Brain pericyte (primary cell): ENCODE data around the gene EPB41L3.
"Not testable (repeated sequence)": the region's sequence is repeated elsewhere in the genome, so short reads cannot be mapped to it uniquely, and the experiment has no call there.

Source experiments
- DNase-seq: peaks from one replicate; pipeline ENCODE4 v3.0.0-alpha.2; 2012; ENCODE audit warnings: low read depth, low spot score

The EPB41L3 gene

GRCh38 chr18:5500158-5500939, 43.4 kb downstream of the EPB41L3 start:
- DNase-seq = no peak

DNA sequence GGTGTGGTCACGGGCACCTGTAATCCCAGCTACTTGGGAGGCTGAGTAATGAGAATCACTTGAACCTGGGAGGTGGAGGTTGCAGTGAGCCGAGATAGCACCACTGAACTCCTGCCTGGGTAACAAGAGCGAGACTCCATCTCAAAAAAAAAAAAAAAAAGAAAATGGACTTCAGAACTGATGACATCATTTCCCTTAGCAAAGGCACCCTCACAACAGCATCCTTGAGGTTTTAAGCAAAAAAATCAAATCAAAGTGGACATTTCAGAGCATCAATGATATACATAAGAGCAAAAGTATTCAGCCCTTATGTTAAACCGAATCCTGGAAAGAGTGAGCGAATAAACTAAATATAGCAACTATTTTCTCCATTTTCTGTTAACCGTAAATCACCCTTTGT, 45.3 kb downstream of the EPB41L3 start:
- DNase-seq = no peak

- DNase-seq = no peak
Observed at GRCh38 chr18:5496305-5496704, 47.5 kb downstream of the EPB41L3 start.

DNA sequence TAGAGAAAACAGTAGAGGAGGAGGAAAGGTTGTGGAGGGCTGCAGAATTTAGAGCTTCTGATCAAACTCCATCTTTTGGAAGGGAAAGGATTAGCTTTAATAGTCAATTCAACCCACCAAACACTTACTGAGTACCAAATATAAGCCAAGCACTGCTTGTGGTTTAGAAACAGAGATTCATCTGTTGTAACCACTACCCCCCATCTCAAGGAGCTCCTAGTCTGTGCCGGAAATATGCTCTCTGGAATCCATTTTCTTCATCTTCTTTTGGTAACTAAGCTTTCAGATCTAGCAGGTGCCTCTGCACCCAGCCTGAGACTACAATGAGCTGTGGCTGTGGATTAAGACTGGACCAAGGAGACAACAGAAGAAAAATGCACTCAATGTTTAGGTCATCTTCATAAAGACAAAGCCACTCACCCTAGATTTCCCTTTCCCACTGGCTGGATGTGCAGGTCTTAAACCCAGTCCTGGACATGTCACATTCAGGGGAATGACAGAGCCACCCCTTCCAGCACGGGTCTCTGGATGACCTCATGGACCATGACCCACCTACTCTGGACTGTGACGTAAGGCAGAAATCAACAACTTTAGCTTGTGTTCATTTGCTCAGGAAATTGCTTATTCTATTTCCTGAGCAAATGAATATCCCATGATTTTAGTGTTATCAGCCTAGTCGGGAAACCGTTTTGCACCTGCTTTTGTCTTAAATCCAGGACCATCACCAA, 52.9 kb downstream of the EPB41L3 start:
- no peak for DNase-seq

DNA sequence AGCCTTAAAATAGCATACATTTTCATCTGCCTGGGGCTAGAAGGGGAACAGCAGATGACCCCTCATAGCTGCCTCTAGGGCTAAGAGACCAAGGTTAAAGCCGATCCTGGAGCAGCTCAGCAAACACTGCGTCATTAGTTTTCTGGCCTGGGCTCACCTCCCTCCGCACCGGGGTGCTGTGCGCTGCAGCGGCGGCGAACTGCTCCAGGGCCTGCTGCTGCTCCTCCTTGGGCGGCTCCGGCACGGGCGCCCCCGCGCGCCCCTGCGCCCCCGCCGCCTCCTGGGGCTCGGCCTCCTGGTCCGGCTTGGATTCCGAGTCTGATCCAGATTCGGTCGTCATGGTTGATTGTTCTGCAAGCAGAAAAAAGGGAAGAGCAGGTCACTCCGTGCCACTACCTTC, 55.0 kb downstream of the EPB41L3 start:
- no peak for DNase-seq

GRCh38 chr18:5488044-5488443, 55.8 kb downstream of the EPB41L3 start:
- not testable (repeated sequence) for DNase-seq

DNA sequence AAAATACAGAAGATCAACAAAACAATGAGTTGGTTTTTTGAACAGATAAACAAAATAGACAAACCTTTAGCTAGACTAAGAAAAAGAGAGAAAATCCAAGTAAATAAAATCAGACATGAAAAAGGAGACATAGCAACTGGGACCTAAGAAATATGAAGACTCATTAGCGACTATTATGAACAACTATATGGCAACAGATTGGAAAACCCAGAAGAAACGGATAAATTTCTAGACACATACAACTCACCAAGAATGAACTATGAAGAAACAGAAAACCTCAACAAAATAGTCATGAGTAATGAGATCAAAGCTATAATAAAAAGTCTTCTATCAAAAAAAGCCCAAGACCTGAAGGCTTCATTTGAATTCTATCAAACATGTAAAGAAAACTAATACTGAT, 59.3 kb downstream of the EPB41L3 start:
- DNase-seq = no peak

DNA sequence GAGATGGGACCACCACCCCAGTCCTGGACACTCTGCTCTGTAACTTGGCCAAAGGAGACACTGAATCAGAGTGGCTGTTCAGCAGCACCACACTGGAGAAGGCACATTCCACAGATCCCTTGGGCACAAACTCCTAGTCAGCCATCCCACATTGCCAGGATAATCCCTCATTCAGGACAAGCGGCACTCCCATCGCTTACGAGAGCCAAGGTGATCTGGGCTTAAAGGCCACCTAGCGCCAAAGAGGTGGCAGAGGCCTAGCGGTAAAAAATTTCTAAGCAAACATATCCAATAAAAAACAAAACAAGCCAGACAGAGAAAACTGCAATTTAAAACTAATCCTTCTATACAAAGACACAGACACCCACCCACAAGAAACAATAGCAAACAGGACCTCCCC, 62.2 kb downstream of the EPB41L3 start:
- DNase-seq = no peak

GRCh38 chr18:5478261-5478660, 65.5 kb downstream of the EPB41L3 start:
- no peak for DNase-seq

- DNase-seq = no peak
Observed at GRCh38 chr18:5476961-5477800, 66.6 kb downstream of the EPB41L3 start.

DNA sequence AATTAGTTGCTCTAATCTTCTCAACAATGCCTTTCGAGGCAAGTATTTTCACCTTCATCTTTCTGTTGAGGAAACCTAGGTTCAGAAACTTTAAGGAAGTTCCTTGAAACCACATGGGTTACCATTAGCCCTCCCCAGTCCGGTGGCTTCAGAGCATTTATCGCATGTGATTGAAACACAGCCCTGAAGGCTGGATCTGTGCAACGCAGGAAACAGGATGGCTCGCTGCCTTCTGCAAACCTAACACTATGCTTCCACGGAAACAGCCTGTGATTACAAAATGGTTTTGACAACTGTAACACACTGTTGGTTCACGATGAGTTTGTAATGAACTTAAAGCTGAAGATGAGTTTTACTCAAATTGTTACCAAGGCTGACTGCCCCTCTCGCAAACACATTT, 68.5 kb downstream of the EPB41L3 start:
- no peak for DNase-seq

DNA sequence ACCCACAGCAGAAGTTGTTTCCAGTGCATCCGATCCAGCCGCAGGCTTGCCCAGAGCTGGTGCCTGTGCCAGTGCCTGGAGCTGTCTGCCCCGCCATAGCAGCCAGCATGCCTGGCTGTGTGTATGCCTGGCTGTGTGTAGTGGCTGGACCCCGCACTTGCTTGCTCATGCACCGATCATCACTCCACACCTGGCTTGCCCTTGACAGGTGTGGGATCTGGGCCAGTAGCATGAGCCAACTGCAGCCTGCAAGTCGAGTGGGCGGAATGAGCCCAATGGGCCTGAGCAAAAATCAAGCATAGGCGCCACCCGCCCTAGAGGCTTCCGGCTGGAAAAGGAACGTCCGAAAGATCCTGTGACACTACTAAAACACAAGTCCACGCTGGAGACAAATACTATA, 74.5 kb downstream of the EPB41L3 start:
- DNase-seq = no peak

DNA sequence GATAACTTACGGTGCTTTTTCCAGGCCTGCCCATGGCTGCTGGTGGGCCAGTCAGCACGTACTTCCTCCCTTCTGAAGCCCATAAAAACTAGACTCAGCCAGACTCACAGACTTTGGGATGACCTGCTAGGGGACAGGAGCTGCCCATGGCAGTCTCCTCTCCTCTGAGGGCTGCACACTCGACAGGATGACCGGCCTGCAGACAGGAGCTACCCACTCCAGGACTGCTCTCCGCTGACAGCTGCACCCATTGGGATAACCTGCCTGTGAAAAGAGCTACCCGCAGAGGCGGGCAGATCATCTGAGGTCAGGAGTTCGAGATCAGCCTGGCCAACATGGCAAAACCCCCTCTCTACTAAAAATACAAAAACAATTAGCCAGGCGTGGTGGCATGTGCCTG, 75.4 kb downstream of the EPB41L3 start:
- DNase-seq = no peak

DNA sequence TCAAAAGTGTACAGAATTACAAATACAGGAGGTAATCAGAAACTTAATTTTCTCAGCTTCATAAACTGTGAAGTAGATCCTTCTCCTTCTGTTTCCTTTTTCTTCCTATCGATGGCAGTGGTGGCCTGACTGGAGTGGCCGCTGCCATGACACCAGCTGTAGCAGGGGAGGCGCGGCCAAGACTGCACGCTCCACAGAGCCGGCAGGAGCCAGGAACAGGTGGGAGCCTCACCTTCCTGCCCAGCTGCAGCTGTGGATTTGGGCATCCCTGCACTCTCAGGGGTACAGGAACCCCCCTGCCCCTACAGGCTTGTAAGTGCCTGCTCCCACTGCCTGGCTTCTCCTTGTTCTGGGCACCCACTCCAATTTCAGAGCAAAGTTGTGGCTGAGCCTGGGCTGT, 76.1 kb downstream of the EPB41L3 start:
- DNase-seq = no peak

- DNase-seq = no peak
Observed at GRCh38 chr18:5466256-5466655, 77.5 kb downstream of the EPB41L3 start.

DNA sequence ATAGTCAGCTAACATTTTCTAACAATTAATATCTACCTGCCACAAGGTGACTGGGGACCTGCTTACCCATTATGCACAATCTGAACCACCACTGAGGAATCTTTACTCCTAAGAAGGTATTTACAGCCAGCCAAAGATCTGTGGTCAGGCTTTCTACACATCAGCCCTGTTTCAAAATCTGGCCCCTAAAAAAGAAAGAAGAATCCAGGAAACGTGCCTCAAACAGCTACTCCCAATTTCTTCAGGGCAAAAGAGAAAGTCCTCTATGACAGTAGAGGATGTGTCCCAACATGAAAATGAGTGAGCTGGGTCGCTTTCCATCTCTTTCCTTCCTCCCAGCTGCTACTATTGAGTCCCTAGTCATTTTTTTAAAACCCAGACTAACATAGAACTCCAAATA, 79.5 kb downstream of the EPB41L3 start:
- no peak for DNase-seq

DNA sequence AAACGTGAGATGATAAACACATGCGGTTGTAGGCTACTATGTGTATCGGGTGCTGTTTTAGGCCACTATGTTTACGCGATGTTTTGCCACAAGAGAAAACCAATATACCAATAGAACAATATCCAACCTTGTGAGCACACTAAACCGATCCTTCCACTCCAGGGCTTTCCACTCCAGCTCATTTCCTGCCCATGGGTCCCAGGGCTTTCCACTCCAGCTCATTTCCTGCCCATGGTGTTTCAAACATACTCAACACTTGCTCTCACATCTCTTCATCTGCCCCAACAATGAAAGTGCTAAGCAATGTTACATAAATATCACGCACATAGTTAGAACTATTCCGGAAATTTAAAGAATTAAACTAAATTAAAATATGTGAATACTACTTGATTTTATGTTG, 80.0 kb downstream of the EPB41L3 start:
- no peak for DNase-seq

- DNase-seq = peak; percentile 55
Observed at GRCh38 chr18:5463390-5463789, 80.4 kb downstream of the EPB41L3 start.

DNA sequence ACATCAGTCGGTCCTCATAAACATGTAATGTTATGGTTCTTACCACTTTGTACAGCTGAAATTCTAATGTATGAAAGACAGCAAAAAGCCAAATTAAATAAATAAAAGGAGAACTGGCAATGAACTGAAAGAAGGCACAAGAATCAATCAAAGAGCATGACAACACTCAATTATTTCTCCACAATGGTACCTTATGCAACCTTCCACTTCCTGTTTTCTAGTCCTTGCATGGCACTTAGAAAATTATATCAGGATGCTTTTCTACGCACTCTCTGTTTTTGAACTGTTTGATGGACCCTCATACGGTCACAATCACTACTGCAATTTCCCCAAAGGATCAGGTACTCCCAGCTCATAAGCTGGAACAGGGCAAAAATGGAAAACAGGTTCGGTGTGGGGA, 81.6 kb downstream of the EPB41L3 start:
- no peak for DNase-seq

DNA sequence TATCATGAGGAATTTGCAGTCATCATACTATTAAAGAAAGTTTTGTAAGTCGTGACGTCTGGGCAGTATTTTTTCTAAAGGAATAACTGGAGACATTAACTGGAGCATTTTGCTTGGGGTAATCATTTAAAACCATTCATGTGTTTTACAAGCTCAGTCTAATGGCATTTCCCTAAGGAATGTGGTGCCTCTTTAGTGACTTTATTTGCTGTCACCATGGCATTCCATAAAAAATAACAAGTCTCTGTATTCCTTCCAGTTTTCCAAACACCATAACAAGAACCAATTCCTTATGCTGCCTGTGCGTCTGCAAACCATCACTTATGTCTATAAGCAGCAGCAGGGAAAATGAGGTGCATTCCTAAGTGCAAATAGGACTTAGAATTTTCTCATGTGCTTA, 82.8 kb downstream of the EPB41L3 start:
- no peak for DNase-seq

- DNase-seq = no peak
Observed at GRCh38 chr18:5457462-5457957, 86.3 kb downstream of the EPB41L3 start.
